Right lobe of liver (tissue), 6 donors: ENCODE data around the gene SPCS2. TPM values are rescaled to one million over a fixed set of nuclear protein-coding genes. Genes with fewer than 3 reads are reported as not detected.

Experiments used
- ATAC-seq, 4 donors: fragments of 200-7000 bp; cut with Tn5 transposase; one replicate each; pipeline ENCODE4 v1.9.1; 2020; ENCODE audit warnings: mild to moderate bottlenecking in 4 of 4, moderate library complexity in 4 of 4
- DNase-seq, 3 donors: peaks; one replicate each; pipeline ENCODE4 v3.0.0-alpha.2; 2020
- H3K27ac ChIP-seq, 3 donors: fragments of 200-600 bp; one replicate each; pipeline ENCODE4 v1.8.0; 2022
- H3K27me3 ChIP-seq, 2 donors: fragments of 200-600 bp; one replicate each; pipeline ENCODE4 v1.8.0; 2022
- H3K36me3 ChIP-seq, 4 donors: fragments of 200-600 bp; sonication (generic) in 1 of 4; one replicate each; pipeline versions ENCODE4 v1.5.1 to v1.8.0; 2017 to 2022; ENCODE audit warnings: control low read depth in 1 of 4
- H3K4me1 ChIP-seq, 4 donors: fragments of 200-600 bp; sonication (generic) in 1 of 4; one replicate each; pipeline versions ENCODE4 v1.5.1 to v1.8.0; 2017 to 2022; ENCODE audit warnings: control low read depth in 1 of 4
- H3K4me3 ChIP-seq, 3 donors: fragments of 200-600 bp; one replicate each; pipeline ENCODE4 v1.8.0; 2022
- H3K9me3 ChIP-seq, 4 donors: fragments of 200-600 bp; sonication (generic) in 1 of 4; one replicate each; pipeline versions ENCODE4 v1.5.1 to v1.8.0; 2017 to 2022; ENCODE audit warnings: control low read depth in 1 of 4
- POLR2A ChIP-seq: fragments of 450-650 bp; IDR thresholded peaks from one replicate; pipeline ENCODE4 v1.6.1; 2017; ENCODE audit warnings: antibody characterized with exemption, mild to moderate bottlenecking
- WGBS: methylation state at CpG from one replicate; pipeline ENCODE4 v1.1.6; 2018; ENCODE audit warnings: low coverage, low lambda C conversion rate; ENCODE audit not compliant: insufficient coverage; ENCODE audit errors: missing lambda C conversion rate; 5-methylcytosine and 5-hydroxymethylcytosine counted together
- intact Hi-C, 2 donors: fragments of 100-400 bp; cut with DNase I; formaldehyde crosslinking; loops; one replicate each; pipeline versions ENCODE4 v1.11.2 to v1.14.1; 2022
- total RNA-seq, 6 experiments: library from RNA; depleted of rRNA in 2 of 6; stranded (reverse); fragments of >200 nt in 2 of 6; fragmentation: NEBNext Ultra II Directional in 3 of 6; extraction: Animal tissue kit (Norgen Biotek cat#: 25700) in 3 of 6; gene quantifications; one replicate each; pipeline versions ENCODE4 v1.1.0 to v1.2.4, GENCODE V29; 2016 to 2023
- TF ChIP-seq, protein P1 (sequence below), 4 donors: fragments of 200-600 bp in 3 of 4; fragments of 450-650 bp in 1 of 4; IDR thresholded peaks; one replicate each; pipeline versions ENCODE4 v1.5.1 to v1.8.0; 2016 to 2022; ENCODE audit warnings: antibody characterized with exemption in 4 of 4, mild to moderate bottlenecking in 2 of 4
- donor health status: DM: no; HTN: yes; CAD: no.
- donor health status: DM: no; HTN: no; CAD: no.
- donor health status: DM: no; HTN: no; CAD: no.
- donor health status: DM: no; HTN: yes; CAD: no.
- donor health status: DM: no; HTN: yes; CAD: no.

The SPCS2 gene
- total RNA-seq, 6 experiments from 2014 or later = 50.8 to 258 (median 107) TPM

DNA sequence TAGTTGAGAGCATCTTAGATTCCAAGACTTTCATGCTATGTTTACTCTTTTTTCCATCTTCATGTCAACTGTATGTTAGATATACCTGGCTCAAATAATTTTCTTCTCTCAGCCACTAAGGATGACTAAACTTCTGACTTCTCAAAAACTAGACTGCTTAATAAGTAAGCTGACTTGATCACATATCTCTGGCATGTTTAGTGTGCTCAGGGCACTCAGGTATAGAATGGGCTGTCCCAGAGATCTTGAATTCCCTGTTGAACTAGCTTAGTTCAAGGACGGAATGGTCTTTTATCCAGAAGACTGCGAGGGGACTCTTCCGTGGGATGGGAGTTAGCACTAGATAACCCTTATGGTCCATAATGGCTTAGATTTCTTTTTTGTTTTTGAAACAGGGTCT, 52.6 kb downstream of the SPCS2 start:
- no peak for TF ChIP-seq POLR2A
- TF ChIP-seq, protein P1, sequence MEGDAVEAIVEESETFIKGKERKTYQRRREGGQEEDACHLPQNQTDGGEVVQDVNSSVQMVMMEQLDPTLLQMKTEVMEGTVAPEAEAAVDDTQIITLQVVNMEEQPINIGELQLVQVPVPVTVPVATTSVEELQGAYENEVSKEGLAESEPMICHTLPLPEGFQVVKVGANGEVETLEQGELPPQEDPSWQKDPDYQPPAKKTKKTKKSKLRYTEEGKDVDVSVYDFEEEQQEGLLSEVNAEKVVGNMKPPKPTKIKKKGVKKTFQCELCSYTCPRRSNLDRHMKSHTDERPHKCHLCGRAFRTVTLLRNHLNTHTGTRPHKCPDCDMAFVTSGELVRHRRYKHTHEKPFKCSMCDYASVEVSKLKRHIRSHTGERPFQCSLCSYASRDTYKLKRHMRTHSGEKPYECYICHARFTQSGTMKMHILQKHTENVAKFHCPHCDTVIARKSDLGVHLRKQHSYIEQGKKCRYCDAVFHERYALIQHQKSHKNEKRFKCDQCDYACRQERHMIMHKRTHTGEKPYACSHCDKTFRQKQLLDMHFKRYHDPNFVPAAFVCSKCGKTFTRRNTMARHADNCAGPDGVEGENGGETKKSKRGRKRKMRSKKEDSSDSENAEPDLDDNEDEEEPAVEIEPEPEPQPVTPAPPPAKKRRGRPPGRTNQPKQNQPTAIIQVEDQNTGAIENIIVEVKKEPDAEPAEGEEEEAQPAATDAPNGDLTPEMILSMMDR (IDR thresholded peaks at IDR 0.05) = no peak
- Histone ChIP-seq H3K27ac (no peak overlapping the region), H3K4me1 (no peaks in the 10 kb centered on the region), H3K4me3 (no peak overlapping the region), H3K36me3 (peaks cover 0 to 19% (median 5%) of the 10 kb centered on the region in 4 donors), H3K27me3 (no peaks in the 10 kb centered on the region), H3K9me3 (no peaks in the 10 kb centered on the region)
- intact Hi-C loops = no loop called here
- DNase-seq (no peak), ATAC-seq (no peak)
- 90% methylated on average over 2 of the region's 3 CpGs for WGBS

DNA sequence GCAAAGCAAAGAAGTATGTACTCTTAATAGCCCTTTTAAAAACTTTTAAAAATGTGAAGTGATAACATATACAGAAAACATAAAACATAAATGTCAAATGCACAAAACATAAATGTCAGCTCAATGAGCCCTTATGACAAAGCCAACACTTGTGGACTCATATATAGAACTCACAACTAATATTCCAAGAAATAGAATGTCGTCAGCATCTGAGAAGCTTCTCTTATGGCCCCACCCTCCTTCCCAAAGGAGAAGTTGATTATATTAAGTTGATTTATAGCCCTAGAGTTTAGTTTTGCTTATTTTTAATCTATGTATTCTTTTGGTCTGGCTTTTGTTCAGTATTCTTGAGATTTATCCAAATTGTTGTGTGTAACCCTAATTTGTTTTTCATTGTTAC, 53.5 kb downstream of the SPCS2 start:
- Histone ChIP-seq H3K36me3 (peaks cover 0 to 22% (median 5%) of the 10 kb centered on the region in 4 donors), H3K4me1 (no peaks in the 10 kb centered on the region), H3K27me3 (no peaks in the 10 kb centered on the region), H3K9me3 (no peaks in the 10 kb centered on the region), H3K4me3 (no peak overlapping the region), H3K27ac (no peak overlapping the region)
- TF ChIP-seq, protein P1 (IDR thresholded peaks at IDR 0.05) = no peak
- TF ChIP-seq POLR2A = no peak
- intact Hi-C loops = no loop called here
- WGBS = 83% methylated on average over 1 of the region's 1 CpG
- no peak for DNase-seq
- no peak for ATAC-seq

- H3K9me3 ChIP-seq = no peaks in the 10 kb centered on the region
- no peak for DNase-seq
- no peaks in the 10 kb centered on the region for H3K4me1 ChIP-seq
- TF ChIP-seq, protein P1 (IDR thresholded peaks at IDR 0.05) = no peak
- intact Hi-C loops = no loop called here
- H3K27ac ChIP-seq = no peak overlapping the region
- 72% methylated on average over 1 of the region's 1 CpG for WGBS
- H3K4me3 ChIP-seq = no peak overlapping the region
- H3K36me3 ChIP-seq = peaks cover 0 to 29% (median 5%) of the 10 kb centered on the region in 4 donors
- ATAC-seq = no peak
- H3K27me3 ChIP-seq = no peaks in the 10 kb centered on the region
Measured at GRCh38 chr11:75004215-75004614, 55.1 kb downstream of the SPCS2 start.

DNA sequence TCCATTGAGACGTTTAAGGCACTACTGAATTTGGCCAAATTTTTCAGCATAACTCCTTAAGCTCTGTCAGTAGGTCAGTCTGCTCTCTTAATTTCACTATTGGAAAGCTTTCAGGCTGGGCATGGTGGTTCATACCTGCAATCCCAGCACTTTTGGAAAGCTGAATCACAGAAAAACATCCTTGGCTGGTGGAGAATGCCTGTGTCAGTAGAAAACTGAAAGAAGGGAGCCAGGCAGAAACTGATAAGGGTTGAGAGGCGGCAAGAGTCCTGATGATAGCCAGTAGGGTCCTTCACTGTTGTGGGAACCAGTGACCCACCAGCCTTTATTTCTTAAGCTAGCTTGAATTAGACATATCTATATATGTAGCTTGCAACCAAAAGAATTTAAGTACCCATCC, 62.3 kb downstream of the SPCS2 start:
- Histone ChIP-seq H3K4me1 (no peaks in the 10 kb centered on the region), H3K9me3 (no peaks in the 10 kb centered on the region), H3K36me3 (peaks cover 0 to 22% (median 0%) of the 10 kb centered on the region in 4 donors), H3K4me3 (no peak overlapping the region), H3K27me3 (no peaks in the 10 kb centered on the region), H3K27ac (no peak overlapping the region)
- WGBS = 75% methylated on average over 2 of the region's 2 CpGs
- no peak for TF ChIP-seq POLR2A
- TF ChIP-seq, protein P1 (IDR thresholded peaks at IDR 0.05) = no peak
- intact Hi-C loops = no loop called here
- DNase-seq (no peak), ATAC-seq (no peak)

- 98% methylated on average over 4 of the region's 6 CpGs for WGBS
Measured at GRCh38 chr11:75011872-75012271, 62.8 kb downstream of the SPCS2 start.

More at GRCh38 chr11:75011872-75012271, 62.8 kb downstream of the SPCS2 start:
- no peak for DNase-seq
- Histone ChIP-seq H3K27me3 (no peaks in the 10 kb centered on the region), H3K27ac (no peak overlapping the region), H3K9me3 (no peaks in the 10 kb centered on the region), H3K4me3 (no peak overlapping the region), H3K36me3 (peaks cover 0 to 17% (median 0%) of the 10 kb centered on the region in 4 donors), H3K4me1 (no peaks in the 10 kb centered on the region)
- intact Hi-C loops = no loop called here
- TF ChIP-seq POLR2A = no peak
- TF ChIP-seq, protein P1 (IDR thresholded peaks at IDR 0.05) = no peak
- no peak for ATAC-seq
